ENCODE results near the gene LTB.

GRCh38 chr6:31533455-31533841 is 48.8 kb downstream of the LTB start:
- TF ChIP-seq ZNF565 (CRISPR knock-in tag; conservative IDR thresholded peaks at IDR 0.05; ENCODE audit: low read depth) (no peak), CSRNP3 (CRISPR knock-in tag; IDR thresholded peaks at IDR 0.05) (no peak), OSR1 (CRISPR knock-in tag; IDR thresholded peaks at IDR 0.05) (no peak), ARNTL (CRISPR knock-in tag; IDR thresholded peaks at IDR 0.05; ENCODE audit: borderline replicate concordance, low read depth) (no peak), ZNF70 (CRISPR knock-in tag; IDR thresholded peaks at IDR 0.05) (no peak), POU6F1 (CRISPR knock-in tag; IDR thresholded peaks at IDR 0.05; ENCODE audit: borderline replicate concordance, low read depth) (no peak), ZFP30 (CRISPR knock-in tag; IDR thresholded peaks at IDR 0.05) (no peak), PATZ1 (CRISPR knock-in tag; IDR thresholded peaks at IDR 0.05; ENCODE audit: borderline replicate concordance) (no peak), SNAI2 (CRISPR knock-in tag; IDR thresholded peaks at IDR 0.05) (no peak), ESRRG (CRISPR knock-in tag; IDR thresholded peaks at IDR 0.05) (no peak), RARB (CRISPR knock-in tag; IDR thresholded peaks at IDR 0.05) (no peak), ZFP3 (CRISPR knock-in tag; IDR thresholded peaks at IDR 0.05) (no peak), GLIS3 (CRISPR knock-in tag; IDR thresholded peaks at IDR 0.05) (no peak), CSDC2 (CRISPR knock-in tag; IDR thresholded peaks at IDR 0.05) (no peak)
